Right lobe of liver (tissue), 6 donors: Measurements from ENCODE around the gene MAST4. TPM values are rescaled to one million over a fixed set of nuclear protein-coding genes. Genes with fewer than 3 reads are reported as not detected.

Experiments used
- ATAC-seq, 4 donors: fragments of 200-7000 bp; cut with Tn5 transposase; one replicate each; pipeline ENCODE4 v1.9.1; 2020; ENCODE audit warnings: mild to moderate bottlenecking in 4 of 4, moderate library complexity in 4 of 4
- DNase-seq, 3 donors: peaks; one replicate each; pipeline ENCODE4 v3.0.0-alpha.2; 2020
- H3K27ac ChIP-seq, 3 donors: fragments of 200-600 bp; one replicate each; pipeline ENCODE4 v1.8.0; 2022
- H3K27me3 ChIP-seq, 2 donors: fragments of 200-600 bp; one replicate each; pipeline ENCODE4 v1.8.0; 2022
- H3K36me3 ChIP-seq, 4 donors: fragments of 200-600 bp; sonication (generic) in 1 of 4; one replicate each; pipeline versions ENCODE4 v1.5.1 to v1.8.0; 2017 to 2022; ENCODE audit warnings: control low read depth in 1 of 4
- H3K4me1 ChIP-seq, 4 donors: fragments of 200-600 bp; sonication (generic) in 1 of 4; one replicate each; pipeline versions ENCODE4 v1.5.1 to v1.8.0; 2017 to 2022; ENCODE audit warnings: control low read depth in 1 of 4
- H3K4me3 ChIP-seq, 3 donors: fragments of 200-600 bp; one replicate each; pipeline ENCODE4 v1.8.0; 2022
- H3K9me3 ChIP-seq, 4 donors: fragments of 200-600 bp; sonication (generic) in 1 of 4; one replicate each; pipeline versions ENCODE4 v1.5.1 to v1.8.0; 2017 to 2022; ENCODE audit warnings: control low read depth in 1 of 4
- POLR2A ChIP-seq: fragments of 450-650 bp; IDR thresholded peaks from one replicate; pipeline ENCODE4 v1.6.1; 2017; ENCODE audit warnings: antibody characterized with exemption, mild to moderate bottlenecking
- WGBS: methylation state at CpG from one replicate; pipeline ENCODE4 v1.1.6; 2018; ENCODE audit warnings: low coverage, low lambda C conversion rate; ENCODE audit not compliant: insufficient coverage; ENCODE audit errors: missing lambda C conversion rate; 5-methylcytosine and 5-hydroxymethylcytosine counted together
- intact Hi-C, 2 donors: fragments of 100-400 bp; cut with DNase I; formaldehyde crosslinking; loops; one replicate each; pipeline versions ENCODE4 v1.11.2 to v1.14.1; 2022
- total RNA-seq, 6 experiments: library from RNA; depleted of rRNA in 2 of 6; stranded (reverse); fragments of >200 nt in 2 of 6; fragmentation: NEBNext Ultra II Directional in 3 of 6; extraction: Animal tissue kit (Norgen Biotek cat#: 25700) in 3 of 6; gene quantifications; one replicate each; pipeline versions ENCODE4 v1.1.0 to v1.2.4, GENCODE V29; 2016 to 2023
- TF ChIP-seq, protein P1 (sequence below), 4 donors: fragments of 200-600 bp in 3 of 4; fragments of 450-650 bp in 1 of 4; IDR thresholded peaks; one replicate each; pipeline versions ENCODE4 v1.5.1 to v1.8.0; 2016 to 2022; ENCODE audit warnings: antibody characterized with exemption in 4 of 4, mild to moderate bottlenecking in 2 of 4
- donor health status: DM: no; HTN: yes; CAD: no.
- donor health status: DM: no; HTN: no; CAD: no.
- donor health status: DM: no; HTN: no; CAD: no.
- donor health status: DM: no; HTN: yes; CAD: no.
- donor health status: DM: no; HTN: yes; CAD: no.

The MAST4 gene
- total RNA-seq, 6 experiments from 2014 or later: 9.4 to 23.5 (median 13.9) TPM

DNA sequence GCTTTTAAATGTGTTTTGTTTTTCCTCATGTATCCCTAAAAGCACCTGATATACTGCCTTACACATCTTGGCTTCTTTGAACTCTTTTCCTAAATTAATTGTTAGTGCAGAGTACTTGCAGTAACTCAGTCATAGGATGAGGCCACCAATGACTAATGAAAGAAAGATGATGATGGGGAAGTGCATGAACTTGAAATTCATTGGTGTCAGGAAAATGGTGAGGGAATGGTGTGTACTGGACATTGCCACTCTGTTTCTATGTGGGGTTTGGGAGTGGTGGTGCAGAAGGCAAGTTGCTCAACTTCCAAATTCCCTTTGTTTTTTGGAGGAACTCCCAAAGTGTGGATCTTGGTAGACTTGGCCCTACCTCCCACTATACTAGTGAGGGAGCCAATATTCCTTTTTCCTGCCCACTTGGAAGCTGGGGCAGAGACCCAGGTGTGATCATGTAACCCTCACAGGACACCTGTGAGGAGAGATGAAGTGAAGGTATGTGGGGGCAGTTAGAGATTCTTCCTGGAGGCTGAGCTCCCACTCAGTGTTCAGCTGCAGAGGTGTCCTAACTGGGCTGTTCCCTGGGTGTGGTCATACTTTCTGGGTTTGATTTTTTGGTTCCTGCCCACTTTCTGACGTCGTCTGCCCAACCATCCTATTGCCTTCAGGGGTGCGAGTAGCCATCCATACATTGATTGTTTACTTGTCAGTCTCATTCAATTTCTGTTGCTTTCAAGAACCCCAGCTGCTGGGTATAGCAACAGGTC lies 298.5 kb downstream of the MAST4 start:
- Histone ChIP-seq H3K36me3 (no peaks in the 10 kb centered on the region), H3K27me3 (no peaks in the 10 kb centered on the region), H3K4me3 (no peak overlapping the region), H3K27ac (no peak overlapping the region), H3K4me1 (no peaks in the 10 kb centered on the region), H3K9me3 (no peaks in the 10 kb centered on the region)
- ATAC-seq (no peak), DNase-seq (no peak)
- TF ChIP-seq, protein P1, sequence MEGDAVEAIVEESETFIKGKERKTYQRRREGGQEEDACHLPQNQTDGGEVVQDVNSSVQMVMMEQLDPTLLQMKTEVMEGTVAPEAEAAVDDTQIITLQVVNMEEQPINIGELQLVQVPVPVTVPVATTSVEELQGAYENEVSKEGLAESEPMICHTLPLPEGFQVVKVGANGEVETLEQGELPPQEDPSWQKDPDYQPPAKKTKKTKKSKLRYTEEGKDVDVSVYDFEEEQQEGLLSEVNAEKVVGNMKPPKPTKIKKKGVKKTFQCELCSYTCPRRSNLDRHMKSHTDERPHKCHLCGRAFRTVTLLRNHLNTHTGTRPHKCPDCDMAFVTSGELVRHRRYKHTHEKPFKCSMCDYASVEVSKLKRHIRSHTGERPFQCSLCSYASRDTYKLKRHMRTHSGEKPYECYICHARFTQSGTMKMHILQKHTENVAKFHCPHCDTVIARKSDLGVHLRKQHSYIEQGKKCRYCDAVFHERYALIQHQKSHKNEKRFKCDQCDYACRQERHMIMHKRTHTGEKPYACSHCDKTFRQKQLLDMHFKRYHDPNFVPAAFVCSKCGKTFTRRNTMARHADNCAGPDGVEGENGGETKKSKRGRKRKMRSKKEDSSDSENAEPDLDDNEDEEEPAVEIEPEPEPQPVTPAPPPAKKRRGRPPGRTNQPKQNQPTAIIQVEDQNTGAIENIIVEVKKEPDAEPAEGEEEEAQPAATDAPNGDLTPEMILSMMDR (IDR thresholded peaks at IDR 0.05): no peak
- no peak for TF ChIP-seq POLR2A
- 71% methylated on average over 3 of the region's 3 CpGs for WGBS
- intact Hi-C loops: no loop called here

DNA sequence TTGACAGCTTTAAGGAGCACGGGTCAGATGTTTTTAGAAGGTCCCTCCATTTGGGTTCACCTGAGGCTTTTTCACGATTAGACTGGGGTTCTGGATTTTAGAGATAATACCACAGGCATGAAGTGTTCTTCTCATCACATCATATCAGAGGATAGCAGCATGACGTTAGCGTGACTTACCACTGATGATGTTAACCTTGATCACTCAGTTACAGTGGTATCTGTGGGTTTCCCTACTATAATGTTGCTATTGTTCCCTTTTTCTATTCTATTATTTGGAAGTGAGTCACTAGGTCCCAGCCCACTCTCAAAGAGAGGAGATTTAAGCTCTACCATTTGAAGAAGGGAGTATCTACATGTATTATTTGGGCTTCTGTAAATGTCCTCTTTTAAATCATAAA lies 300.0 kb downstream of the MAST4 start:
- no peaks in the 10 kb centered on the region for H3K36me3 ChIP-seq
- DNase-seq: no peak
- no peaks in the 10 kb centered on the region for H3K27me3 ChIP-seq
- no peak overlapping the region for H3K4me3 ChIP-seq
- H3K4me1 ChIP-seq: no peaks in the 10 kb centered on the region
- intact Hi-C loops: no loop called here
- TF ChIP-seq POLR2A: no peak
- TF ChIP-seq, protein P1 (IDR thresholded peaks at IDR 0.05): no peak
- no peaks in the 10 kb centered on the region for H3K9me3 ChIP-seq
- no peak for ATAC-seq
- no peak overlapping the region for H3K27ac ChIP-seq
- WGBS: 73% methylated on average over 3 of the region's 4 CpGs

DNA sequence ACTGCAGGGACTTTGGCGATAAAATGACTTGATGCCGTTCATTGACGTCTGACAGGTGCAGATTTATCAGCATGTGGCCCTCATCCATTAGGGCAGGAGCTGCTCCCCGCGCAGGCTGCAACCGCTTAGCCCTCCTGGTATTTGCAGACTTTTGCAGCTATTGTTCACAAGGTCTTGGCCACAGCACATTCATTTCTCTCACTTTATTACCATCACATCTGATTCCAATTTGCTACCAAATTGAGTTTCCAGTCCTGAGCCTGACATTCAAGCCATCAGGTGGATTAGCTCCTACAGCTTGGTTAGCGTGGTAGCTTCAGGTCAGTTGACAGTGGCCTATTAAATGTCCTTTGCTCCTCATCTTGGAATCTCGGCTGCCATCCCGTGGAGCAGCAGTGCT lies 301.2 kb downstream of the MAST4 start:
- DNase-seq (no peak), ATAC-seq (no peak)

DNA sequence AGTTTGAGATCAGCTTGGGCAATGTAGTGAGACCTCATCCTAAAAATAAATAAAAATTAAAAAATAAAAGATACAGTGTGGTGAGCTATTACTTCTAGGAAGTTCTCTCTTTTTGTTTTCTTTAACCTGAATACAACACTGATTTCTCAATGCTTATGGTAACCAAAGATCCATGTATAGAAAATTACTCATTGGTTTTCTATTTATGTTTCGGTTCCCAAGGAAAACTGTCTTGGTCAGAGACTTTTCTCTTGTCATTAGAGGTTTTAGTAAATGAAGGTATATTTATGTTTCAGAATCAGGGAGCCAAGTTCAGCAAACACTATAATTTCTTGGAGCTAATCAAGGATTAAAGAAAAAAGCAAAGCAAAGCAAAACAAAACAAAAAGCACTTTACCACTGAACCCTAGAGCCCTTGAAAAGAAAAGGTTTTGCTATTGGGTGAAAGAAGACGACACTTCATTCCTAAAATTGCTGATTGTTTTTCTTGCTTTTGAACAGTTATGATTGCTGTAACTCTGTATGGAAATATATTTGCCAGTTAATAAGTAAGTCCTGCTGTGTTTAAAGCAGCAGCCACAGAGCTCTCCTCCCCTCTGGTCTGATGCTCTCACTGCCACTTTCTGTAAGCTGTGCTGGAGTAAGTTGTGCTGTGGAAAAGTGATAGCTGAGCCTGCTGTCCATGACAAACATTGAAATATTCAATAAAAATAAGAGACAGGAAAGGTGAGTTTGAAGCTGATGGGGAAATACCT lies 302.2 kb downstream of the MAST4 start:
- Histone ChIP-seq H3K36me3 (no peaks in the 10 kb centered on the region), H3K27me3 (no peaks in the 10 kb centered on the region), H3K4me1 (no peaks in the 10 kb centered on the region), H3K9me3 (no peaks in the 10 kb centered on the region), H3K4me3 (no peak overlapping the region), H3K27ac (no peak overlapping the region)
- intact Hi-C loops: no loop called here
- no peak for DNase-seq
- TF ChIP-seq POLR2A: no peak
- TF ChIP-seq, protein P1 (IDR thresholded peaks at IDR 0.05): no peak
- 81% methylated on average over 2 of the region's 2 CpGs for WGBS
- no peak for ATAC-seq

More for the DNA sequence above, 301.2 kb downstream of the MAST4 start:
- H3K27ac ChIP-seq: no peak overlapping the region
- intact Hi-C loops: no loop called here
- WGBS: 91% methylated on average over 9 of the region's 9 CpGs
- no peaks in the 10 kb centered on the region for H3K27me3 ChIP-seq
- no peak for TF ChIP-seq POLR2A
- TF ChIP-seq, protein P1 (IDR thresholded peaks at IDR 0.05): no peak
- H3K9me3 ChIP-seq: no peaks in the 10 kb centered on the region
- no peaks in the 10 kb centered on the region for H3K36me3 ChIP-seq
- H3K4me3 ChIP-seq: no peak overlapping the region
- H3K4me1 ChIP-seq: no peaks in the 10 kb centered on the region
